Measurements from ENCODE around the gene LMX1A.

LMX1A gene

DNA sequence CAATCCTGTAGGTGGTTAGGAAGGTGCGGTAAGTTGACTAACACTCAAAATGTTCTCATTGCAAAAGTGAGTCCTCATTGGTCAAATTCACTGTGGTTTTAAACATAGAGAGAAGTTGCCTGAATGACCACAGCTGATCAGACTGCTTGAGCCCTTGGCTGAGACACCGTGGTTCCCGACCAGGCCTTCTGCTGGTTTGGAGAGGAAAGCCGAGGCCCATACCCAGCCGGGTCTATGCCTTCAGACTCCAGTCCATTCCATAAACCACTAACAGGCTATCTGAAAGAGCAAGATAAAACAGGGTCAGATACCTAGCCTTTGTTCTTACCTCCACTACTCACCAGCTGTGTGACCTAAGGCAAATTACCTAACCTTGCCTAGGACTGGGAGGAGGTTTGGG lies 133.9 kb downstream of the LMX1A start:
- TF ChIP-seq GATA1 (IDR thresholded peaks at IDR 0.05; ENCODE audit: low read depth, low read length) (no peak), POLR2A (IDR thresholded peaks at IDR 0.05; ENCODE audit: low read length) (no peak)
- DNase-seq, result no peak

DNA sequence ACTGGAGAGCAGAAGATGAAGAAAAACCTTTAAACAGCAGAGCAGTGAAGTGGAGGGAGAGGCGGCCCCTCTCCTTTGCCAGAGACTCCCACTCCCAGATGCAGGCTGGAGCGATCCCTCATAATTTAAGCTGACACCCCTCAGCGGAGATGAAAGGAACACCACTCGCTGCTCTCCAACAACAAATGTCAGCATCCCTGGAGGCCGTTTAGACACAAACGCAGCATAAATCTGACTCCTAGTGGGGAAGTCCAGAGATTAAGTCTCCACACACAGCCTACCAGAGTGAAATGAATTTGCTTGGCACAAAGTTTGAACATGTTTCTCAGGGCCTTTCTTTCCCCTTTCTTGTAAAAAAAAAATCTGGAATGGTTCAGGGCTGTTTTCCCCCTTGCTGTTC lies 137.8 kb downstream of the LMX1A start:
- TF ChIP-seq POLR2A (IDR thresholded peaks at IDR 0.05; ENCODE audit: low read length) (no peak), GATA1 (IDR thresholded peaks at IDR 0.05; ENCODE audit: low read depth, low read length) (no peak)
- DNase-seq, result no peak

DNA sequence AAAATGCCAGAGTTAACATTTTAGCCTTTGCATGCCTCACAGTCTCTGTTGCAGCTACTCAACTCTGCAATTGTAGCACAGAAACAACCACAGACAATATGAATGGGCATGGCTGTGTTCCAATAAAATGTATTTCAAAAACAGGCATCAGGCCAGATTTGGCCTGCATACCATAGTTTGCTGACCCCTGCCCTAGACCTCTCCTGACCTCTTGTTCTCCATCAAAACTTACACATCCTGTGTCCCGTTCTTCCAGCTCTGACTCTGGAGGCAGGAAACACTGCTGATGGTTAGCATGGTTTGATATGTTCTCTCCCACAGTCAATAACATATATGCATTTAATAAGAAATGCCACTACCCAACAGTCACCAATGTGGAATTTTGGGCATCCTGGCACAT lies 138.6 kb downstream of the LMX1A start:
- DNase-seq, result no peak
- TF ChIP-seq GATA1 (IDR thresholded peaks at IDR 0.05; ENCODE audit: low read depth, low read length) (no peak), POLR2A (IDR thresholded peaks at IDR 0.05; ENCODE audit: low read length) (no peak)

DNA sequence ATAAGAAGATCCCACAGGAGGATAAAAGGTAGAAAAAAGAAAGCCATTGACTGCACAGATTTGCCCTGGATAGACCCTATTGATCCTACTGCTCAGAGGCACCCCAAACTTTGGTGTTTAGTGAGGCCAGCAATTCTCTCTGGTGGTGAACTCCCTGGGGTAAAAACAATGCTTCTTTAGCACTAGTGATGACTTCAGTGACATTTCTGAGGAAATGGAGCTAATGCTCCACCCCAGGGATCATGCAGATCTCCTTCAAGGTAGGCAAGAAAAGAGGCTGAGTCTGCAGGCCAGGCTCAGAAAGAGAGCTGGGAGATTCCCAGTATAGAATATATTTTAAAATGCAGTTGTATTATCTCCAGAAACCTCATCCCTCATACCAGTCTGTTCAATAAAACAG lies 140.3 kb downstream of the LMX1A start:
- no peak for DNase-seq
- no peak for TF ChIP-seq GATA1 (IDR thresholded peaks at IDR 0.05; ENCODE audit: low read depth, low read length)
- no peak for TF ChIP-seq POLR2A (IDR thresholded peaks at IDR 0.05; ENCODE audit: low read length)

DNA sequence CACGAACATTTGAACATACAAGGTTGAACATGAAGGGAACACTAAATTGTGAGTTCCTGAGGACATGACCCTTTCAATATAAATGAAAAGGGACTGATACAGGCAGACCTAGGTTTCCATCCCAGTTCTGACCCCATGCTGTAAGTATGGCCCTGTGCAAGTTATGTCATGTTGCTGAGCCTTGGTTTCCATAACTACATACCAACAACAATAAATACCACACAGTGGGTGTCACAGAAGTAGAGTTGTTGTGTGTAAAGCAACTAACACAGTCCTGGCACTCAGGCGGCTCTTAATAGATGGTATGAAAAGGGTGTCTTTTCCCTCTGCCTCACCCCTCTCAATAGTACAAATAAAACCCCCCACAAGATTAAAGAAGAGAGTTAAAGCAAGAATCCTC lies 140.8 kb downstream of the LMX1A start:
- DNase-seq, result no peak
- TF ChIP-seq GATA1 (IDR thresholded peaks at IDR 0.05; ENCODE audit: low read depth, low read length), result no peak
- TF ChIP-seq POLR2A (IDR thresholded peaks at IDR 0.05; ENCODE audit: low read length), result no peak

DNA sequence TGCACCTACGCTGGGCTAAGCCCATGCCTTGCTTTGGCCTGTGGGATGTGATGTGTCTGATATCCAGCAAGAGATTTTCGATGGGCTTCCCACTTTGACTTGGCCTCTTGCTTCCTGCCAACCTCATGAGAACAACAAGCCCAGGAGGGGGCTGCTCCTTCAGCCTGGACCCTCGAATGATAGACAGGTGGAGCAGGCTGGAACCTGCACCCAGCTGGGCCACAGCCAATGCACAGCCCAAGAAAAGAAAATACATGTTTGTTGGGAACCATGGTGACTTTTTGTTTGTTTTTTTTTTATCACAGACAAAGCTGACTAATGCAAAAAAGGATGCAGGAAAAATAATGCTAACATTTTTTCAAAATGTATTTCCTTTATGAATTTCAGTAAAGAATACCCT lies 144.3 kb downstream of the LMX1A start:
- no peak for DNase-seq
- no peak for TF ChIP-seq POLR2A (IDR thresholded peaks at IDR 0.05; ENCODE audit: low read length)
- TF ChIP-seq GATA1 (IDR thresholded peaks at IDR 0.05; ENCODE audit: low read depth, low read length), result no peak

DNA sequence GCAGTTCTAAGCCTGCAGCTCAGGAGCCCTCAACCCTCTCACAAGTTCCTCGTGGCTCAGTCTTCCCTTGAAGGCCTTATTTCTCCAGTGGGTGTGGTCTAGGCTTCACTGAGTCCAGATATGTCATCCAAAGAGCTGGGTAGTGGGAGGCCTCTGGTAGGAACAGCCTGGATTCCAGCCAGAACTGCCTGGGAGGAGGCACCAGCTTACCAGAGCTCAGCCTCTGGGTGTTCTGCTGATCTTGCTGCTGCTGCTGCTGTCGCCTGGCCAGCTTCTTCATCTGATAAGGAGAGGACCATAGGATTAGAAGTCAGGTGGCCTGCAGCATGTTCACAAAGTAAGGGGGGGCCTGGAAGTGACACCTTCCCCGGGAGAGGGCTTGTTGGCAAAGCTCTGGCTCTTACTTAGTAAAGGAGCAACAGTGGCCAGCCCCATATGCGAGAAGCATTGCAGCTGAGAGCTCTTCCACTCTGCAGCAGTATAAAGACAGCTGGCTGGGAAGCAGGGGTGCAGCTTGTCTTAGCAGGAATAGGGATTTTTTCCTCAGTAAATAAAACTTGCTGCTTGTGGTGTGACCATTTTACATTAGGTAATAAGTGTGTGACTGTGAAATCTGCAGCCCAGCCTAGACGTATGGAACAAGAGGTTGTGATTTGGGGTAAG lies 148.5 kb downstream of the LMX1A start:
- no peak for DNase-seq
- TF ChIP-seq POLR2A (IDR thresholded peaks at IDR 0.05; ENCODE audit: low read length) (no peak), GATA1 (IDR thresholded peaks at IDR 0.05; ENCODE audit: low read depth, low read length) (no peak)

DNA sequence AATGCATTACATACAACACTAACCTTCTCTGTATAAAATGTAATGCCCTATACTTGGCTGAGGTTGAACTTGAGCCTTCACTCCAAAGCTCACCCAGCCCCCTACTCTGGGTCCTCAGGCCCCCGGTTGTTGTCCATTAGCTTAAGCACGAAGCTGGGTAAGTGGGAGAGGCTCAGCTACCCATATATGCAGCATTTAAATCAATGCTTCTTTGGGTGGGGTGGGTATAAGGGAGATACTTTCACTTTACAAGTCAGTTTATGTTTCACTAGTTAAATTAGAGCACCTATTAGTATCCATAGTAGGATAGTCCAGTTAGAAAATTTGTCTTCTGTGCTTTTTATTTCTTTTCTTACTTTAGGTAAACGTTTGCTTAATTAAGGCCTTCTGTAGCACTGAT lies 151.4 kb downstream of the LMX1A start:
- no peak for TF ChIP-seq GATA1 (IDR thresholded peaks at IDR 0.05; ENCODE audit: low read depth, low read length)
- no peak for TF ChIP-seq POLR2A (IDR thresholded peaks at IDR 0.05; ENCODE audit: low read length)

DNA sequence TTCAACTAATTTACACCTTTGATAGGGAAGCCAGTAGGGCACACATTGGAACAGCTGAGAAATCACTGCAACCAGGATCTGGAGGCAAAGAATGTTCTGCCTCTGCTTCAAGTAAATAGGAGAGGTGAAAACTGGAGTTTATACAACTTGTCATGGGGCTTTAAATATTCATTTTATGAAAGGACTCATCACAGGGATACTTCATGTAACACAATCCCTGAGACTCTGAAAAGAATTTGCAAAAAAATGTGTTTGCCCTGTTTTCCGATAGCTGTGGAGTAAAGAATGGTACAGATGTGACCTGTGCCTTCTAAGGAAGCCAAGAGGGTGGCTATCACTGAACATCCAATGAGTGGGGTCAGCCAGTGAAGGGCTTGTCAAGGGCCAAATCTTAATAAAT lies 152.0 kb downstream of the LMX1A start:
- DNase-seq, result no peak

More for the DNA sequence above, 151.4 kb downstream of the LMX1A start:
- DNase-seq, result no peak

DNA sequence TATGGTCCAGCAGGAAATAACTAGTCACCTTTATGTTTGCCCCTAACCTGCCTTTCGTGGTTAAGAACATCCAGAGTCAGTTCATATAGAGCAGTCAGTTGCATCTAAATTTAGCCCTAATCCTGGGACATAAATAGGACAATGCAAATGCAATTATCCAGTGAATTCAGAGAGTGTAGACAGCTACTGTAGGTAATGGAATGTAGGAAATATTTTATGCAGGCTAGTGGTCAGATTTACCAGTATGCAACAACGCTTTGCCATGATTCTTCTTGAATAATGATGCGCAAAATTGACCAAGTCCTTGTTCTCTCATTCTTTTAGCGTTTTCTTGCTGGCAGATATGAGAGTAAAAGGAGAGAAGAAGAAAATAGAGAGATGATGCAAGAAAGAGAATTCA lies 165.4 kb downstream of the LMX1A start:
- DNase-seq, result no peak

More for the DNA sequence above, 152.0 kb downstream of the LMX1A start:
- no peak for TF ChIP-seq GATA1 (IDR thresholded peaks at IDR 0.05; ENCODE audit: low read depth, low read length)
- TF ChIP-seq POLR2A (IDR thresholded peaks at IDR 0.05; ENCODE audit: low read length), result no peak

DNA sequence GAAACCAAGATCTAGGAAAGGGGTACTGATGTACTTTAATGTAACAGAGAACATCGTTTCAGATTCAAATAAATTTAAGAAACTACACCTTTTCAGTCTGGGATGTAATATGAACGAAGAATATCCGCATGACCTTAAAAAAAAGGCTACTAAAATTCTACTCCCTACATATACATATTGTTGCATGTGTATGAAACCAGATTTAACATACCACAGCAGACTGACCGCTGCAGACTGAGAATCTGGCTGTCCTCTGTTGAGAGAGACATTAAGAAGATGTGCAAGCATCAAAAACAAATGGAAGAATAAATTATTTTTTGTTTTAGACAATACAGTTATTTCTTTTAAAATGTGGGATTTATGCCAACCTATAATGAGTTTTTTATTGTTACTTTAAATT lies 166.6 kb downstream of the LMX1A start:
- DNase-seq, result no peak
- no peak for TF ChIP-seq GATA1 (IDR thresholded peaks at IDR 0.05; ENCODE audit: low read depth, low read length)
- no peak for TF ChIP-seq POLR2A (IDR thresholded peaks at IDR 0.05; ENCODE audit: low read length)

More for the DNA sequence above, 165.4 kb downstream of the LMX1A start:
- TF ChIP-seq POLR2A (IDR thresholded peaks at IDR 0.05; ENCODE audit: low read length), result no peak
- TF ChIP-seq GATA1 (IDR thresholded peaks at IDR 0.05; ENCODE audit: low read depth, low read length), result no peak

DNA sequence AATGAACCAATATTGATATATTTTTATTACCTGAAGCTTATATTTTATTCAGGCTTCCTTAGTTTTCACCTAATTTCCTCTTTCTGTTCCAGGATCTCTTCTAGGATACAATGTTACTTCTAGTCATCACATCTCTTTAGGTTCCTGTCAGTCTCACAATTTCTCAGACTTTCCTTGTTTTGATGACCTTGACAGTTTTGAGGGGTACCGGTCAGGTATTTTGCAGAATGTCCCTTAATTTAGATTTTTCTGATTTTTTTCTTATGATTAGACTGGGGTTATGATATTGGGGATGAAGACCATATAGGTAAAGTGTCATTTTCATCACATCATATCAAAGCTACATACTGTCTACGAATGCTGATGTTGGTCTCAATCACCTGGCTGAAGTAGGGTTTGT lies 167.5 kb downstream of the LMX1A start:
- no peak for DNase-seq
- TF ChIP-seq GATA1 (IDR thresholded peaks at IDR 0.05; ENCODE audit: low read depth, low read length) (no peak), POLR2A (IDR thresholded peaks at IDR 0.05; ENCODE audit: low read length) (no peak)

DNA sequence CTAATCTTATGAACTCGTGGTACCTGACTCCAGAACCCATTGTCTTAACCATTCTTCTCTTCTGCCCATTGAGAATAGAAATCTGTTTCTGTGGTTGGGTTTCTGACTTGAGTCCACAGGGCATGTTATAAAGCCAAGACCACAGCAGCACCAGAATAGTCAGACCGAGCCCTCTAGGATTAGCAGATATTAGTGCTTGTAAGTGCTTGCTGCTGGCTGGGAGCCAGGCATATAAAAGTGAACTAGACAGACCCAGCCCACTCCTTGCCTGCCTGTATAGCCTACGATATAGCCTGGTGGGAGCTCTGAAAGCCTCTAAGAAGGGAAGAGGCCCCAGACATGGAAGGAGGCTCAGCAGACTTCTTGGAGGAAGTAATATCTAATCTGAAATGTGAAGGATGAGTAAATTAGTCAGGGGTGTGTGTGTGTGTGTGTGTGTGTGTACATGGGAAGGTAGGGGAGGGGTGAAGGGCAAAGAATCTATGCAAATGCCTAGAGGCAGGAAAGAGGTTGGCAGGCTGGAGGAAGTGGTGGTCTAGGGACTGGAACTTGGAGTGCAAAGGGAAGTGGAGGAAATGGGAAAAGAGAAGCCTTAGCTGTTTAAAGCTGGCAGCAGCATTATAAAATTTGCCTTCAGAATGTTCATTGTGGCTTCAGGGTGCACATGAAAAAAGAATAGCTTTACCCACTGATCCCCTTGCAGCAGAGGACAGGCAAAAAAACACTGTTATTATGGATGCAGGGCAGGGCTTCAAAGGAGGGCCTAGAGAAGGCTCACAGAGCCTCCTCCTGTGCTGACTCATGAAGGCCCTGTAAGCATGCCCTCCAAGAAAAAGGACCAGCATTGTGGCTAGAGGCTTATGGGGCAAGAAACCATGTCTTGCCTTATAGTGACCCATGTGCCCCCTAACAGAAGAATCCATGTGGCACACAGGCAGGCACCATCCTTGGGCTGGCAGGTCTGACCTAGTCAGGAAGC lies 169.2 kb downstream of the LMX1A start:
- no peak for DNase-seq
- TF ChIP-seq GATA1 (IDR thresholded peaks at IDR 0.05; ENCODE audit: low read depth, low read length), result no peak
- no peak for TF ChIP-seq POLR2A (IDR thresholded peaks at IDR 0.05; ENCODE audit: low read length)

DNA sequence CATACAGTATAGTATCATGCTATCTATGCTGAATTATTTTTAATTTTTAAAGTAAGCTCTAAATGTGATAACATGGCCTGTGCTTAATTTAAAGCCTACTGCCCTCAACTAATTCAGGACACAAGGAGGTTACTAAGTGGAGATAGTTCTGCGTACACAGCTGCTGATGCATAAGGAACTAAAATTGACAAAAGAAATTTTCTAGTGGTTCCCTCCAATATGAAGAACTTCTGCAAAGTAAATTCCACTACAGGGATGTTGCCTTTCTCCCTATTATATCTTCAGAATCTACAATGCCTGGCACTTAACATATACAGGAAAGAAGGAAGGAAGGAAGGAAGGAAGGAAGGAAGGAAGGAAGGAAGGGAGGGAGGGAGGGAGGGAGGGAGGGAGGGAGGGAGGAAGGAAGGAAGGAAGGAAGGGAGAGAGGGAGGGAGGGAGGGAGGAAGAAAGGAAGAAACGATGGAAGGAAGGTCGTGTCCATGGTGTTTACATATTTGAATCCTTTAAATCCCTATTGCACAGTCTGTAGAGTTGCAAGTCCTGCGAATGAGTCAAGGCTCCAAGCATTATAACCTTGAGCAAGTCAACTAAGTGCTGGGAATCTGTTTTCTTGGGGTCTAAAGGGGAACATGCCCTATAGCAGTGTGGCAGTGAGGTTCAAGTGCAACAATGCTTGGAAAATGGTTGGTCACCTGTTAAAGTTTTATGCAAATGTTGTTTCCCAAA lies 171.2 kb downstream of the LMX1A start:
- DNase-seq, result no peak
- TF ChIP-seq POLR2A (IDR thresholded peaks at IDR 0.05; ENCODE audit: low read length) (no peak), GATA1 (IDR thresholded peaks at IDR 0.05; ENCODE audit: low read depth, low read length) (no peak)
